ENCODE results near the gene POP4. TPM values are rescaled to one million over a fixed set of nuclear protein-coding genes. Genes with fewer than 3 reads are reported as not detected.
A peak's percentile ranks its signal among the peaks of the same experiment; 100 is the strongest.
"Not testable (repeated sequence)": the region's sequence is repeated elsewhere in the genome, so short reads cannot be mapped to it uniquely, and the experiment has no call there.

The POP4 gene
- total and polyA plus RNA-seq, 8 donors: 2.0 to 162 (median 55.5) TPM

- TF ChIP-seq EP300 (IDR thresholded peaks at IDR 0.05): no peak
- no peak for TF ChIP-seq POLR2AphosphoS5 (IDR thresholded peaks at IDR 0.05)
- TF ChIP-seq, protein P1, sequence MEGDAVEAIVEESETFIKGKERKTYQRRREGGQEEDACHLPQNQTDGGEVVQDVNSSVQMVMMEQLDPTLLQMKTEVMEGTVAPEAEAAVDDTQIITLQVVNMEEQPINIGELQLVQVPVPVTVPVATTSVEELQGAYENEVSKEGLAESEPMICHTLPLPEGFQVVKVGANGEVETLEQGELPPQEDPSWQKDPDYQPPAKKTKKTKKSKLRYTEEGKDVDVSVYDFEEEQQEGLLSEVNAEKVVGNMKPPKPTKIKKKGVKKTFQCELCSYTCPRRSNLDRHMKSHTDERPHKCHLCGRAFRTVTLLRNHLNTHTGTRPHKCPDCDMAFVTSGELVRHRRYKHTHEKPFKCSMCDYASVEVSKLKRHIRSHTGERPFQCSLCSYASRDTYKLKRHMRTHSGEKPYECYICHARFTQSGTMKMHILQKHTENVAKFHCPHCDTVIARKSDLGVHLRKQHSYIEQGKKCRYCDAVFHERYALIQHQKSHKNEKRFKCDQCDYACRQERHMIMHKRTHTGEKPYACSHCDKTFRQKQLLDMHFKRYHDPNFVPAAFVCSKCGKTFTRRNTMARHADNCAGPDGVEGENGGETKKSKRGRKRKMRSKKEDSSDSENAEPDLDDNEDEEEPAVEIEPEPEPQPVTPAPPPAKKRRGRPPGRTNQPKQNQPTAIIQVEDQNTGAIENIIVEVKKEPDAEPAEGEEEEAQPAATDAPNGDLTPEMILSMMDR (IDR thresholded peaks at IDR 0.05): no peak
- TF ChIP-seq POLR2A (IDR thresholded peaks at IDR 0.05): no peak
- Histone ChIP-seq H3K27me3 (peaks cover 0 to 18% (median 0%) of the 10 kb centered on the region in 3 donors), H3K4me1 (peaks cover 0 to 9% (median 3%) of the 10 kb centered on the region in 4 donors), H3K27ac (peak overlapping the region in 2 of 5 donors; percentile 37 to 42), H3K36me3 (no peaks in the 10 kb centered on the region), H3K4me3 (no peak overlapping the region), H3K9me3 (no peaks in the 10 kb centered on the region)
- DNase-seq: peak in 1 of 2 donors; percentile 76
- WGBS, 5 donors: 25 to 62% (median 56%) methylated on average over 9 of the region's 9 CpGs
- intact Hi-C loops (cut with DNase I; ENCODE audit: low total_unique reads): no loop called here
These were observed 19.1 kb downstream of the POP4 start for GRCh38 chr19:29625186-29625651.

DNA sequence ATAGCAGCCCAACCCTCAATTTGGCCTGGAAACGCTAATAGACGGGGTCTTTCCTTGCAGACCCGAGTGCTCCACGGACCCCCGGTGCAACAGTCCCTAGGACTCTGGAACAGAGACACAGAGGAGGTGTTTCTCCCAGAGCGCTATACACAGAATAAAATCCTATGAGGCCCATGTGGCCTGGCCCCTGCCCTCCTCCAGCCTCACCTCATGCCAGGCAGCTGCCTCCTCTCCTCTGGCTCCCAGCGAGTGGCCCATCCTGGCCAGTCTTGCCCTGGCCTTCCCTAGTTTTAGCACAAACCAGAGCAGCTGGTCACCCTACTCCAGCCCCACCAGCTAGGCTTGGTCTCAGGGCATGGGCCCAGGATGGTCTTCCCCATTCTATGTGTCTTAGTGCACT lies 20.3 kb downstream of the POP4 start:
- no peak overlapping the region for H3K27ac ChIP-seq
- H3K36me3 ChIP-seq: no peaks in the 10 kb centered on the region
- intact Hi-C loops (cut with DNase I; ENCODE audit: low total_unique reads): no loop called here
- TF ChIP-seq, protein P1 (IDR thresholded peaks at IDR 0.05): no peak
- no peak for TF ChIP-seq EP300 (IDR thresholded peaks at IDR 0.05)
- no peak for TF ChIP-seq POLR2A (IDR thresholded peaks at IDR 0.05)
- no peak for TF ChIP-seq POLR2AphosphoS5 (IDR thresholded peaks at IDR 0.05)
- no peak for DNase-seq
- no peaks in the 10 kb centered on the region for H3K9me3 ChIP-seq
- H3K4me1 ChIP-seq: peaks cover 0 to 9% (median 3%) of the 10 kb centered on the region in 4 donors
- WGBS, 5 donors: 94 to 98% (median 97%) methylated on average over 6 to 7 of the region's 7 CpGs
- H3K4me3 ChIP-seq: no peak overlapping the region
- peaks cover 0 to 10% (median 0%) of the 10 kb centered on the region in 3 donors for H3K27me3 ChIP-seq

GRCh38 chr19:29626832-29627231 lies 20.7 kb downstream of the POP4 start:
- H3K9me3 ChIP-seq; intact Hi-C loops (cut with DNase I; ENCODE audit: low total_unique reads); H3K4me3 ChIP-seq; DNase-seq; H3K36me3 ChIP-seq; H3K27me3 ChIP-seq; H3K4me1 ChIP-seq; H3K27ac ChIP-seq: not testable (repeated sequence)
- 72 to 84% (median 75%) methylated on average over 9 of the region's 9 CpGs for WGBS, 5 donors

GRCh38 chr19:29628661-29629385 lies 22.7 kb downstream of the POP4 start:
- DNase-seq: no peak
- intact Hi-C loops (cut with DNase I; ENCODE audit: low total_unique reads): no loop called here
- no peak overlapping the region for H3K4me3 ChIP-seq

More at GRCh38 chr19:29628661-29629385, 22.7 kb downstream of the POP4 start:
- H3K27ac ChIP-seq: no peak overlapping the region
- TF ChIP-seq, protein P1 (IDR thresholded peaks at IDR 0.05): no peak
- TF ChIP-seq POLR2A (IDR thresholded peaks at IDR 0.05): no peak
- TF ChIP-seq EP300 (IDR thresholded peaks at IDR 0.05): no peak
- TF ChIP-seq POLR2AphosphoS5 (IDR thresholded peaks at IDR 0.05): no peak
- 92 to 95% (median 94%) methylated on average over 16 of the region's 16 CpGs for WGBS, 5 donors
- H3K9me3 ChIP-seq: no peaks in the 10 kb centered on the region
- no peaks in the 10 kb centered on the region for H3K36me3 ChIP-seq
- H3K27me3 ChIP-seq: no peaks in the 10 kb centered on the region
- H3K4me1 ChIP-seq: peaks cover 0 to 9% (median 3%) of the 10 kb centered on the region in 4 donors

Measured in stomach (tissue), 9 donors.